ENCODE measurements around the gene DBP. TPM values are rescaled to one million over a fixed set of nuclear protein-coding genes. Genes with fewer than 3 reads are reported as not detected.

The DBP gene
- total and polyA plus RNA-seq, 10 of the 15 experiments (the other 5 are each of a cell fraction or from before 2014, with no cell fraction given) = 2.0 to 10.6 (median 6.9) TPM

DNA sequence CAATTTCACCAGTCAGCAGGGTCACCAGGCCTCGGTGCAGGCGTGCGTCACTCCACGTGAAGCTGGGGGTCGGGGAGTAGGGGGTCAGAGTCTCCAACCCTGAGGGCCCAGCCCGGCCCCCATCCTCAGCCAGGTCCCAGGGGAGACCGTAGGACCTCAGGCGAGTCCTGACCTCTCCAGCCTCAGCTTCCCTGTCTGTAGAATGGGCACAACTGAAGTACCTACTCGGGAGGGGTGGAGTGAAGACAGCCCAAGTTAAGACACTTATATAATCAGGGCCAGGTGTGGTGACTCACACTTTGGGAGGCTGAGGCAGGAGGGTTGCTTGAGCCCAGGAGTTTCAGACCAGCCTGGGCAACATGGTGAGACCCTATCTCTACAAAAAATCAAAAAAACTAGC is 33.3 kb downstream of the DBP start:
- no peaks in the 10 kb centered on the region for H3K79me2 ChIP-seq (ENCODE audit: control insufficient read depth, insufficient read depth, low read length)
- DNase-seq (ENCODE audit: low read depth, low spot score) (no peak), FAIRE-seq (no peak), ATAC-seq (no peak)
- intact Hi-C loops (cut with micrococcal nuclease; ENCODE audit: unreplicated experiment) = no loop called here
- H3K4me2 ChIP-seq (ENCODE audit: control insufficient read depth, insufficient read depth) = no peak overlapping the region
- H3K27me3 ChIP-seq (replicated peaks in 1 of 2; ENCODE audit: control insufficient read depth in 2 of 2, insufficient read depth in 2 of 2, low read length in 1 of 2) = no peaks in the 10 kb centered on the region
- in situ Hi-C loops (cut with MboI) = no loop called here
- no peak for TF ChIP-seq IRF4 (IDR thresholded peaks at IDR 0.05; ENCODE audit: low read depth, low read length)
- no peak for TF ChIP-seq ESRRA (IDR thresholded peaks at IDR 0.05; ENCODE audit: low read length)
- TF ChIP-seq SIN3A (IDR thresholded peaks at IDR 0.05; ENCODE audit: low read depth, low read length) = no peak
- no peak for TF ChIP-seq MTA2 (IDR thresholded peaks at IDR 0.05; ENCODE audit: low read depth)
- TF ChIP-seq TCF12 (IDR thresholded peaks at IDR 0.05; ENCODE audit: low read depth, low read length) = no peak
- TF ChIP-seq ZNF274 (IDR thresholded peaks at IDR 0.05; ENCODE audit: insufficient read depth, insufficient read length) = no peak
- TF ChIP-seq RCOR1 (conservative IDR thresholded peaks at IDR 0.05; ENCODE audit: low read depth, low read length) = no peak
- no peak for TF ChIP-seq BMI1 (IDR thresholded peaks at IDR 0.05; ENCODE audit: borderline replicate concordance)
- TF ChIP-seq SPI1 (IDR thresholded peaks at IDR 0.05; ENCODE audit: borderline replicate concordance, insufficient read depth, low read depth, low read length) = no peak
- TF ChIP-seq CREM (IDR thresholded peaks at IDR 0.05; ENCODE audit: low read depth) = no peak
- TF ChIP-seq MYC (IDR thresholded peaks at IDR 0.05; ENCODE audit: insufficient read depth, insufficient read length, insufficient replicate concordance, low read length, severe bottlenecking) = no peak
- TF ChIP-seq, protein P1, sequence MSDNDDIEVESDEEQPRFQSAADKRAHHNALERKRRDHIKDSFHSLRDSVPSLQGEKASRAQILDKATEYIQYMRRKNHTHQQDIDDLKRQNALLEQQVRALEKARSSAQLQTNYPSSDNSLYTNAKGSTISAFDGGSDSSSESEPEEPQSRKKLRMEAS (IDR thresholded peaks at IDR 0.05; ENCODE audit: low read depth, low read length) = no peak
- no peak for TF ChIP-seq MYB (IDR thresholded peaks at IDR 0.05; ENCODE audit: borderline replicate concordance, low read depth, low read length)
- TF ChIP-seq, protein P2, sequence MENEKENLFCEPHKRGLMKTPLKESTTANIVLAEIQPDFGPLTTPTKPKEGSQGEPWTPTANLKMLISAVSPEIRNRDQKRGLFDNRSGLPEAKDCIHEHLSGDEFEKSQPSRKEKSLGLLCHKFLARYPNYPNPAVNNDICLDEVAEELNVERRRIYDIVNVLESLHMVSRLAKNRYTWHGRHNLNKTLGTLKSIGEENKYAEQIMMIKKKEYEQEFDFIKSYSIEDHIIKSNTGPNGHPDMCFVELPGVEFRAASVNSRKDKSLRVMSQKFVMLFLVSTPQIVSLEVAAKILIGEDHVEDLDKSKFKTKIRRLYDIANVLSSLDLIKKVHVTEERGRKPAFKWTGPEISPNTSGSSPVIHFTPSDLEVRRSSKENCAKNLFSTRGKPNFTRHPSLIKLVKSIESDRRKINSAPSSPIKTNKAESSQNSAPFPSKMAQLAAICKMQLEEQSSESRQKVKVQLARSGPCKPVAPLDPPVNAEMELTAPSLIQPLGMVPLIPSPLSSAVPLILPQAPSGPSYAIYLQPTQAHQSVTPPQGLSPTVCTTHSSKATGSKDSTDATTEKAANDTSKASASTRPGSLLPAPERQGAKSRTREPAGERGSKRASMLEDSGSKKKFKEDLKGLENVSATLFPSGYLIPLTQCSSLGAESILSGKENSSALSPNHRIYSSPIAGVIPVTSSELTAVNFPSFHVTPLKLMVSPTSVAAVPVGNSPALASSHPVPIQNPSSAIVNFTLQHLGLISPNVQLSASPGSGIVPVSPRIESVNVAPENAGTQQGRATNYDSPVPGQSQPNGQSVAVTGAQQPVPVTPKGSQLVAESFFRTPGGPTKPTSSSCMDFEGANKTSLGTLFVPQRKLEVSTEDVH (IDR thresholded peaks at IDR 0.05; ENCODE audit: low read depth, partially characterized antibody) = no peak
- TF ChIP-seq, protein P3, sequence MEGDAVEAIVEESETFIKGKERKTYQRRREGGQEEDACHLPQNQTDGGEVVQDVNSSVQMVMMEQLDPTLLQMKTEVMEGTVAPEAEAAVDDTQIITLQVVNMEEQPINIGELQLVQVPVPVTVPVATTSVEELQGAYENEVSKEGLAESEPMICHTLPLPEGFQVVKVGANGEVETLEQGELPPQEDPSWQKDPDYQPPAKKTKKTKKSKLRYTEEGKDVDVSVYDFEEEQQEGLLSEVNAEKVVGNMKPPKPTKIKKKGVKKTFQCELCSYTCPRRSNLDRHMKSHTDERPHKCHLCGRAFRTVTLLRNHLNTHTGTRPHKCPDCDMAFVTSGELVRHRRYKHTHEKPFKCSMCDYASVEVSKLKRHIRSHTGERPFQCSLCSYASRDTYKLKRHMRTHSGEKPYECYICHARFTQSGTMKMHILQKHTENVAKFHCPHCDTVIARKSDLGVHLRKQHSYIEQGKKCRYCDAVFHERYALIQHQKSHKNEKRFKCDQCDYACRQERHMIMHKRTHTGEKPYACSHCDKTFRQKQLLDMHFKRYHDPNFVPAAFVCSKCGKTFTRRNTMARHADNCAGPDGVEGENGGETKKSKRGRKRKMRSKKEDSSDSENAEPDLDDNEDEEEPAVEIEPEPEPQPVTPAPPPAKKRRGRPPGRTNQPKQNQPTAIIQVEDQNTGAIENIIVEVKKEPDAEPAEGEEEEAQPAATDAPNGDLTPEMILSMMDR (IDR thresholded peaks at IDR 0.05 in 2 of 3, conservative IDR thresholded peaks at IDR 0.05 in 1 of 3; ENCODE audit: control insufficient read depth in 2 of 3, extremely low read depth in 1 of 3, insufficient read depth in 1 of 3, low read depth in 3 of 3, low read length in 3 of 3) = no peak
- no peak for TF ChIP-seq TCF3 (IDR thresholded peaks at IDR 0.05; ENCODE audit: borderline replicate concordance, insufficient read depth, low read depth, low read length)
- TF ChIP-seq BCL11A (IDR thresholded peaks at IDR 0.05; ENCODE audit: low read depth, low read length) = no peak
- no peak for TF ChIP-seq YBX1 (IDR thresholded peaks at IDR 0.05)
- TF ChIP-seq SRF (IDR thresholded peaks at IDR 0.05; ENCODE audit: low read depth in 2 of 2, low read length in 2 of 2) = no peak
- TF ChIP-seq ZNF217 (IDR thresholded peaks at IDR 0.05) = no peak
- ChIA-PET SMC1A (ENCODE audit: uncharacterized antibody, unreplicated experiment) (no interaction called here), RAD21 (ENCODE audit: unreplicated experiment) (no interaction called here), POLR2A (no interaction called here), CTCF (interaction anchor here (0.9 kb wide), 1 partner anchor 20 kb away, joined by 3 read pairs; no protein-coding TSS in a partner anchor)
- H4K20me1 ChIP-seq (ENCODE audit: control insufficient read depth, insufficient read depth) = no peaks in the 10 kb centered on the region
- WGBS (ENCODE audit: insufficient coverage, insufficient replicate concordance, low lambda C conversion rate, missing lambda C conversion rate) = 58% methylated on average over 6 of the region's 9 CpGs
- H3K36me3 ChIP-seq (ENCODE audit: control insufficient read depth in 2 of 2, insufficient read depth in 2 of 2, low read length in 1 of 2) = no peaks in the 10 kb centered on the region
- no TSS peak for BruUV-seq (replicated peaks)
- H3K9ac ChIP-seq (ENCODE audit: control insufficient read depth, insufficient read depth, low read length) = no peak overlapping the region
- no peak overlapping the region for H3K27ac ChIP-seq (ENCODE audit: control insufficient read depth, insufficient read depth)
- H3K4me1 ChIP-seq (ENCODE audit: control insufficient read depth, insufficient read depth, low read length) = no peaks in the 10 kb centered on the region
- H3K4me3 ChIP-seq = no peak overlapping the region
- H2AFZ ChIP-seq (ENCODE audit: control insufficient read depth, low read depth, low read length) = no peak overlapping the region
- H3K9me3 ChIP-seq (replicated peaks; ENCODE audit: control insufficient read depth, insufficient read depth, low read length) = no peaks in the 10 kb centered on the region
